Skeletal muscle satellite cell (primary cell): Measurements from ENCODE around the gene VPREB3. TPM values are rescaled to one million over a fixed set of nuclear protein-coding genes. Genes with fewer than 3 reads are reported as not detected.

Experiments
- H3K27me3 ChIP-seq: 2 replicates; pipeline ENCODE4 v1.7.0; 2013; ENCODE audit warnings: low read length; ENCODE audit not compliant: control insufficient read depth, insufficient read depth
- H3K36me3 ChIP-seq: 2 replicates; pipeline ENCODE4 v1.7.0; 2013; ENCODE audit warnings: mild to moderate bottlenecking, control low read depth, low read length; ENCODE audit not compliant: insufficient read depth
- H3K4me1 ChIP-seq: 2 replicates; pipeline ENCODE4 v1.7.0; 2013; ENCODE audit warnings: low read length; ENCODE audit not compliant: control insufficient read depth, insufficient read depth
- H3K4me2 ChIP-seq: 2 replicates; pipeline ENCODE4 v1.7.0; 2013; ENCODE audit warnings: mild to moderate bottlenecking, low read length
- H3K4me3 ChIP-seq: 2 replicates; pipeline ENCODE4 v1.7.0; 2013; ENCODE audit warnings: low read length
- H3K9ac ChIP-seq: 2 replicates; pipeline ENCODE4 v1.7.0; 2013; ENCODE audit warnings: mild to moderate bottlenecking, low read depth, low read length, moderate library complexity
- H3K9me3 ChIP-seq: replicated peaks from 2 replicates; pipeline ENCODE4 v1.7.0; 2013; ENCODE audit warnings: mild to moderate bottlenecking, control low read depth, low read length
- total RNA-seq: library from RNA; depleted of rRNA; stranded (reverse); fragments of >200 nt; gene quantifications from 2 replicates; pipeline ENCODE4 v1.2.3, GENCODE V29; 2012; rRNA removed

The VPREB3 gene, protein sequence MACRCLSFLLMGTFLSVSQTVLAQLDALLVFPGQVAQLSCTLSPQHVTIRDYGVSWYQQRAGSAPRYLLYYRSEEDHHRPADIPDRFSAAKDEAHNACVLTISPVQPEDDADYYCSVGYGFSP
- not detected in 2 replicates for total RNA-seq

GRCh38 chr22:23754220-23754919 lies at the start of gene VPREB3:
VPREB3 (minus strand) TSS chr22:23754425; CDS start chr22:23754363, 62 bp downstream.
- H3K4me3 ChIP-seq = no peak within 1 kb of the TSS
- H3K9me3 ChIP-seq = no peaks in the 10 kb centered on the region
- peaks cover 15% of the 10 kb centered on the region for H3K4me1 ChIP-seq
- H3K36me3 ChIP-seq = no peaks in the 10 kb centered on the region
- no peak within 1 kb of the TSS for H3K4me2 ChIP-seq
- H3K27me3 ChIP-seq = no peaks in the 10 kb centered on the region
- no peak within 1 kb of the TSS for H3K9ac ChIP-seq

DNA sequence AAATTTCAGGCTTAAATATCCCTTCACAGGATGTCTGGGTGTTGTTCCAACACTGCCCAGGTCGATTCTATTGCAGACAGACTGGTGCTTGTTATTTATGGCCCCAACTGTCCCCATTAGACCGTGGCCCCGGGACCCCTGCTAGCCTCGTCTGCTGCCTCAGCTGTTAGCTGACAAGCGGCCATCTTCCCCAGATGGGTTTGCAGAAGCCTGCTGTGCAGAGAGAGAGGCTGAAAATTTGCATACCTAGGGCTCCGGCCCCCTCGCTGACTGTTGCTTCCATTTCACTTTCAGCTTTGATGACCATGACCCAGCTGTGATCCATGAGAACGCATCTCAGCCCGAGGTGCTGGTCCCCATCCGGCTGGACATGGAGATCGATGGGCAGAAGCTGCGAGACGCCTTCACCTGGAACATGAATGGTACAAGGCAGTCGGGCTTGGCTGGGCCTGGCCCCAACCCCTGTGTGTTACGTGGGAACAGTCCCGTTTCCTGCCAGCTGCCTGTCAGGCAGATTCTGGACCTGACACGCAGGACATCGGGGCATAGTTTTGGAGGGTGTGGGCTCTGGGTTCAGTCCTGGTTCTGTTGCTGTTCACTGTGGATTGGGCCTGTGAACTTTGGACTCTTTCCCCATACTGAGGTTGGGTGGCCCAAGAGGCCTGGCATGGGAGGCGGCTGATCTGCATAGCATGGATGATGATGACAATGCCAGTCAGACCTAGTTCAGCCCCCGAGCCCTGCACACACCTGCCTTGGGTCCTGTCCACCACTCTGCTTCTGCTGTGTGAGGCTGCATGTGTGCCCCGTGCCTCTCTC lies 49.0 kb upstream of the VPREB3 start:
- Histone ChIP-seq H3K36me3 (peaks cover 66% of the 10 kb centered on the region), H3K27me3 (no peaks in the 10 kb centered on the region), H3K9ac (no peak overlapping the region), H3K4me1 (no peaks in the 10 kb centered on the region), H3K9me3 (no peaks in the 10 kb centered on the region), H3K4me3 (no peak overlapping the region), H3K4me2 (no peak overlapping the region)

GRCh38 chr22:23801886-23802377 lies 47.7 kb upstream of the VPREB3 start:
- Histone ChIP-seq H3K9ac (no peak overlapping the region), H3K36me3 (peaks cover 66% of the 10 kb centered on the region), H3K4me1 (no peaks in the 10 kb centered on the region), H3K4me3 (no peak overlapping the region), H3K9me3 (no peaks in the 10 kb centered on the region), H3K4me2 (no peak overlapping the region), H3K27me3 (no peaks in the 10 kb centered on the region)

- H3K9me3 ChIP-seq = no peaks in the 10 kb centered on the region
- peaks cover 67% of the 10 kb centered on the region for H3K36me3 ChIP-seq
- no peaks in the 10 kb centered on the region for H3K27me3 ChIP-seq
- peaks cover 4% of the 10 kb centered on the region for H3K4me1 ChIP-seq
- no peak overlapping the region for H3K4me2 ChIP-seq
- H3K9ac ChIP-seq = no peak overlapping the region
- H3K4me3 ChIP-seq = no peak overlapping the region
These were observed 47.1 kb upstream of the VPREB3 start for GRCh38 chr22:23801238-23801821.

- peaks cover 68% of the 10 kb centered on the region for H3K36me3 ChIP-seq
- H3K9ac ChIP-seq = no peak overlapping the region
- no peaks in the 10 kb centered on the region for H3K27me3 ChIP-seq
- no peaks in the 10 kb centered on the region for H3K9me3 ChIP-seq
- no peak overlapping the region for H3K4me3 ChIP-seq
- no peak overlapping the region for H3K4me2 ChIP-seq
- peaks cover 7% of the 10 kb centered on the region for H3K4me1 ChIP-seq
These were observed 46.3 kb upstream of the VPREB3 start for GRCh38 chr22:23800297-23801237.

GRCh38 chr22:23796461-23796860 lies 42.2 kb upstream of the VPREB3 start:
- H3K36me3 ChIP-seq = peaks cover 68% of the 10 kb centered on the region
- no peak overlapping the region for H3K4me3 ChIP-seq
- H3K9ac ChIP-seq = no peak overlapping the region
- H3K9me3 ChIP-seq = no peaks in the 10 kb centered on the region
- H3K4me1 ChIP-seq = peaks cover 7% of the 10 kb centered on the region
- no peak overlapping the region for H3K4me2 ChIP-seq
- H3K27me3 ChIP-seq = no peaks in the 10 kb centered on the region

DNA sequence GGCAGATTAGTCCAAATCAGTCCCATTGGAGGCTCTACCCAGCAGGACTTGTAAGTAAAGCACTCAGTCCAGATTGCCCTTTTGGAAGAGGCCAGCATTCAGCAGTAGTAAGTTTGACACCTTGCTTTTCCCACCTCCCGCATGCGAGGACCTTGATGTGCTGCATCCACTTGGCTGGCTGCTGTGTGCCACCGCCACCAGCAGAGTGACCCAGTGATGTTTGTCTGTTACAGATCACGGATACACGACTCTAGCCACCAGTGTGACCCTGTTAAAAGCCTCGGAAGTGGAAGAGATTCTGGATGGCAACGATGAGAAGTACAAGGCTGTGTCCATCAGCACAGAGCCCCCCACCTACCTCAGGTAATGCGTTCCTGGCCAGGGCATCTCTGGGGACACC lies 39.1 kb upstream of the VPREB3 start:
- Histone ChIP-seq H3K9me3 (no peaks in the 10 kb centered on the region), H3K4me2 (no peak overlapping the region), H3K4me3 (no peak overlapping the region), H3K9ac (no peak overlapping the region), H3K27me3 (no peaks in the 10 kb centered on the region), H3K36me3 (peaks cover 50% of the 10 kb centered on the region), H3K4me1 (peaks cover 13% of the 10 kb centered on the region)

DNA sequence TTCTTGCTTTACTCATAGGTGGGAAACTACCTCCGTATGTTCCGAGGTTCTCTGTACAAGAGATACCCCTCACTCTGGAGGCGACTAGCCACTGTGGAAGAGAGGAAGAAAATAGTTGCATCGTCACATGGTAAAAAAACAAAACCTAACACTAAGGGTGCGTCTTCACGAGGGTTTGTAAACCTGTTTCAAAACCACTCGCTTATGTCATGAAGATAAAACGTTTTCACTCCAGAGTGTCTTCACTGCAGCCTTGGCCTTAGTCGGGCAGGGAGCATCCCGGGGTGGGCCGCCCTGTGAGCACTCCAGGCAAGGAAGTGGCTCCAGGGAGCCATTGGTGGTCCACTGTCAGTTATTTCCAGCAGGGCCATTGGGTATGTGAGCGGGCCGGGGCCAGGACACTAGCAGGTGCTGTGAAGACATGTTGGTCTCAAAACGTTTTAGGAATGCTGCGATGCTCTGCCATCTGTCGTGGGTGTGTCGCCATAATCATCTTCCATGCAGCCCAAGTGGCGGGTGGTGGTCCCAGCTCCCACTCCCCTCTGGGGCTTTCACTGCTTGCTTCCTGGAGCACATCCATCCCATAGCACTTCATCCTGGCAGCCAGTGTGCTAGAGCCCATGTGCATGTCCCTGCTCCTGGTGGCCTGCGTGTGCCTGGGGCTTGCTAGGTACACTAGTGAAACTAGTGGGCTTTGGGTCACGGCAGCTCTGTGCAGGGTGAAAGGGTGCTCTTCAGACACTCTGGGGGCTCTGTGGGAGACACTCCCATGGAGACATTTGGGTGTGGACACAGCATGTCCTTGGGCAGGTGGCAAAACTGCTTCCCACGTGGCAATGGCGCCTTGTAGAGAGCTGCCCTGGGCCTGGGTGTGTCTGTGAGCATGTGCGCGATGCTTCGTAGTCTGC lies 37.8 kb upstream of the VPREB3 start:
- no peak overlapping the region for H3K4me3 ChIP-seq
- no peaks in the 10 kb centered on the region for H3K27me3 ChIP-seq
- peaks cover 44% of the 10 kb centered on the region for H3K36me3 ChIP-seq

GRCh38 chr22:23790819-23791737 lies 36.9 kb upstream of the VPREB3 start:
- peaks cover 37% of the 10 kb centered on the region for H3K36me3 ChIP-seq
- H3K4me1 ChIP-seq = peaks cover 12% of the 10 kb centered on the region

More for the DNA sequence above, 37.8 kb upstream of the VPREB3 start:
- no peaks in the 10 kb centered on the region for H3K9me3 ChIP-seq
- H3K4me2 ChIP-seq = no peak overlapping the region
- H3K9ac ChIP-seq = no peak overlapping the region
- peaks cover 13% of the 10 kb centered on the region for H3K4me1 ChIP-seq

More at GRCh38 chr22:23790819-23791737, 36.9 kb upstream of the VPREB3 start:
- Histone ChIP-seq H3K9ac (no peak overlapping the region), H3K9me3 (no peaks in the 10 kb centered on the region), H3K4me3 (no peak overlapping the region), H3K27me3 (no peaks in the 10 kb centered on the region), H3K4me2 (no peak overlapping the region)
